ENCODE results near the gene GOLIM4.

GOLIM4 gene

GRCh38 chr3:167996514-167996913, 99.2 kb downstream of the GOLIM4 start:
- DNase-seq (ENCODE audit: low spot score): no peak

DNA sequence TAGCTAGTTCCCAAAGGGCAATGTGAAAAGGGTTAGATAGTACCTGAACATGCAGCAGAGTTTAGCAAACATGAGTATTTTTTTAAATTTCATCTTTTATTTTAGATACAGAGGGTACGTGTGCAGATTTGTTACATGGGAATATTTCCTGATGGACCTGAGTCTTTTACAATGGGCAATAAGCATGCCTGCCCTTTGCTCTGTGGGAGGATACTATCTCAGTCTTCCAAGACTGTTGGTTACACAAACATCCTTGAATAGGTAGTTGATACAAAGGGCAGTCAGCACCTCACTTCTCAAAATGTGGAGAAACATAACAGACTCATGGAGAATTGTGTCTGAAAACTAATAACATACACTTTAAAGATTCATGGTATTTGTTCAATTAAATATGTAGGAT, 103.3 kb downstream of the GOLIM4 start:
- no peak for DNase-seq (ENCODE audit: low spot score)

GRCh38 chr3:167991213-167991612, 104.5 kb downstream of the GOLIM4 start:
- DNase-seq (ENCODE audit: low spot score): no peak

DNA sequence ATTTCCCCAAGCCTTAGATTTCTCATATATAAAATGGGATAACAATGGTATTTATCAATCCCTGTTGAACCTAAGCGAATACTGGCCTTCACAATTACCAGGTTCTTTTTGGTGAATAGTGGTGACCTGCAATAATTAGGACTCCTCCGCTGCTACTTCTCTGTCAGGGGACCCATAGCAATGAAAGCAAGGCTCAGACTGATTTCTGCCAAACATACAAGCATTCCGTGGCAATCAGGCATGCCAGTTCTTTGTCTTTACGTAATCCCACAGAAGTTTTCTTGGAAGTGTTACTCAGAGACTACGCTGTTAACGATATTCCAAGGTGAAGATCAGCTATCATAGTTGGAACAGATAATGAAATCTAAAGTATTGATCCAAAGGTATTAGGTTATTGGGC, 105.7 kb downstream of the GOLIM4 start:
- no peak for DNase-seq (ENCODE audit: low spot score)

GRCh38 chr3:167989066-167989465, 106.7 kb downstream of the GOLIM4 start:
- no peak for DNase-seq (ENCODE audit: low spot score)

DNA sequence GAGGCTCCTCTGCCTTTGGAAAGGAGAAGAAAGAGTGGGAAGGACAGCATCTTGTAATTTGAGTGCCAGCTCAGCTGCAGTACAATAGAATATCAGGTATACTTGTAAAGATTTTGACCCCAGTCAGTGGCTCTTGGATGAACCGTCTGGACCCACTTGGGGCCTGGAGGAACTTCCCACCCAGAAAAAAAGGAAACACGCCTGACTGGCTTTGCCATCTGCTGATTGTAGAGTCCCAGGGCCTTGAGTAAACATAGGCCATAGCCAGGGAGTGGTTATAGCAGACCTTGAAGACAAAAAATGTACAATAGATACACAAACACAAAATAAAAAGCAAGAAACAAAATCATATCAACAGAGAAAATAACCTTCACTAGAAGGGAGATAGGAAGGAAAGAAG, 112.1 kb downstream of the GOLIM4 start:
- DNase-seq (ENCODE audit: low spot score): no peak

- no peak for DNase-seq (ENCODE audit: low spot score)
These were observed 117.2 kb downstream of the GOLIM4 start for GRCh38 chr3:167978486-167978885.

GRCh38 chr3:167978071-167978470, 117.7 kb downstream of the GOLIM4 start:
- no peak for DNase-seq (ENCODE audit: low spot score)

GRCh38 chr3:167976516-167977361, 119.0 kb downstream of the GOLIM4 start:
- DNase-seq (ENCODE audit: low spot score): no peak

DNA sequence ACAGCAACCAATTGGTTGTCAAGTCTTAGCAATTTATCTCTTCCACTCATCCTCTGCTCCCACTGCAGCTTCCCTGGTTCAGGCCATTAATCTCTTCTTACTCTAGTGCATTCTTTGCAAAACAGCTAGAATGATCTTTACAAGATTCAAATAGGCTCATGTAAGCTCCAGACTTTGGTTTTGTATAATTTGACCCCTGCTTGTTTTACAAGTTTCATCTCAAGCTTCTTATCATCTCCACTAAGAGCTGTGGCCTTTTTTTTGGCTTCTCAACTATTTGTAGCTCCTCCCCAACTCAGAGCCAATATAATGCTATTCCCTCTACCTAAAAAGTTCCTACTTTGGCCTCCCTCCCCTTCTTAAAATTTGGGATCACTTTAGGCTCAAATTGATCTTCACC, 121.8 kb downstream of the GOLIM4 start:
- no peak for DNase-seq (ENCODE audit: low spot score)

DNA sequence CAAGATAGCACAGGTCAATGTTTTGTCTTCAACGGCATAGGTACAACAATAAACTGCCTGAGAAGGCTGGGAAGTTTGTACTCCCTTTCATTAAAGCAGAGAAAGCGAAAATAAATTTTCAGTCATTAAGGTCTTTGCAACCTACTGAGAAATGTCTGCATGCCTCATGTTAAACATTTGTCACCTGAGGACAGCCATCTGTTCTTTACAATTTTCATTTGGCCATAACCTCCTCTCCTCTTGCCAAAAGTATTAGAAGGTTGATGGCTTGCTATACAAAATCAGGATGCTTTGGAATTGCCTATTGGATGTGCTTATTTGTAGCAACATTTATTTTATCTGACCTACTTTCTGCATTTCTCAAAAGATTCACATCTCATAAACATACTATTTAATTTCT, 122.7 kb downstream of the GOLIM4 start:
- peak; percentile 16 for DNase-seq (ENCODE audit: low spot score)

DNA sequence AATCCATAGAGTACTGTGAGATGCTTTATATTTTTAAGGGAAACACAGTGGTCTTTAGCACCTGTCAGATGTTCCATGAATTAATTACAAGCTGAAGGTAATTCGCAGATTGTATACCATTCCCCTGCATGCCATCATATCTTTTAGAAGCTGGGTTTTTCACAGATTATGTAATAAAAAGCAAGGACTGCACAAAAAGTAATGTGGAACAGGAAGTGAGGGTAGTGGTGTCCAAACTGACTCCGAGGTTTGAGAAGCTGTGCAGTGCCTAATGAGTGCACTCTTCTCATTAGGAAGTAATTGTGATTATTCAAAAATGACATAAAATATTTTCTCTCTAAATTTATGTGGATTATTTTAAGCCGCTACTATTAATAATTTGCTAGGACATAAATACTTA, 123.2 kb downstream of the GOLIM4 start:
- DNase-seq (ENCODE audit: low spot score): no peak

DNA sequence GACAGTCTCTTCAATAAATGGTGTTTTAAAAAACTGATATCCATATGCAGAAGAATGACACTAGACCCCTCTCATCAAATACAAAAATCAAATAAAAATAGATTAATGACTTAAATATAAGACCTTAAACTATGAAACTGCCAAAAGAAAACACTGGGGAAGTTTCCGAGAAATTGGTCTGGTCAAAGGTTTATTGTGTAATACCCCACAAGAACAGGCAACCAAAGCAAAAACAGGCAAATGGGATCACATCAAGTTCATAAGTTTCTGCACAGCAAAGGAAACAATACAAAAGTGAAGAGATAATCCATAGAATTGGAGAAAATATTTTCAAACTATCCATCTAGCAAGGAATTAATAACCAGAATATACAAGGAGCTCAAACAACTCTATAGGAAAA, 126.2 kb downstream of the GOLIM4 start:
- no peak for DNase-seq (ENCODE audit: low spot score)

GRCh38 chr3:167967257-167968036, 128.3 kb downstream of the GOLIM4 start:
- DNase-seq (ENCODE audit: low spot score): no peak

All from pons (tissue), 1 donor.